Gastrocnemius medialis (tissue), 4 donors: ENCODE data around the gene MYO1B.

Experiments
- POLR2A ChIP-seq, 2 donors: fragments of 450-650 bp; IDR thresholded peaks; one replicate each; pipeline ENCODE4 v1.6.1; 2017; ENCODE audit warnings: antibody characterized with exemption in 2 of 2, mild to moderate bottlenecking in 2 of 2, moderate library complexity in 2 of 2
- TF ChIP-seq, protein P1 (sequence below), 5 experiments: fragments of 450-650 bp in 3 of 5; fragments of 200-600 bp in 2 of 5; sonication (generic) in 2 of 5; IDR thresholded peaks in 4 of 5; conservative IDR thresholded peaks in 1 of 5; 1 replicate in 4 of 5; 2 replicates in 1 of 5; pipeline ENCODE4 v1.5.1; 2016 to 2019; ENCODE audit warnings: antibody characterized with exemption in 5 of 5, mild to moderate bottlenecking in 3 of 5, moderate library complexity in 3 of 5

GRCh38 chr2:191295088-191295487 is 49.9 kb downstream of the MYO1B start:
- TF ChIP-seq, protein P1, sequence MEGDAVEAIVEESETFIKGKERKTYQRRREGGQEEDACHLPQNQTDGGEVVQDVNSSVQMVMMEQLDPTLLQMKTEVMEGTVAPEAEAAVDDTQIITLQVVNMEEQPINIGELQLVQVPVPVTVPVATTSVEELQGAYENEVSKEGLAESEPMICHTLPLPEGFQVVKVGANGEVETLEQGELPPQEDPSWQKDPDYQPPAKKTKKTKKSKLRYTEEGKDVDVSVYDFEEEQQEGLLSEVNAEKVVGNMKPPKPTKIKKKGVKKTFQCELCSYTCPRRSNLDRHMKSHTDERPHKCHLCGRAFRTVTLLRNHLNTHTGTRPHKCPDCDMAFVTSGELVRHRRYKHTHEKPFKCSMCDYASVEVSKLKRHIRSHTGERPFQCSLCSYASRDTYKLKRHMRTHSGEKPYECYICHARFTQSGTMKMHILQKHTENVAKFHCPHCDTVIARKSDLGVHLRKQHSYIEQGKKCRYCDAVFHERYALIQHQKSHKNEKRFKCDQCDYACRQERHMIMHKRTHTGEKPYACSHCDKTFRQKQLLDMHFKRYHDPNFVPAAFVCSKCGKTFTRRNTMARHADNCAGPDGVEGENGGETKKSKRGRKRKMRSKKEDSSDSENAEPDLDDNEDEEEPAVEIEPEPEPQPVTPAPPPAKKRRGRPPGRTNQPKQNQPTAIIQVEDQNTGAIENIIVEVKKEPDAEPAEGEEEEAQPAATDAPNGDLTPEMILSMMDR (IDR thresholded peaks at IDR 0.05 in 4 of 5, conservative IDR thresholded peaks at IDR 0.05 in 1 of 5) = no peak
- TF ChIP-seq POLR2A (IDR thresholded peaks at IDR 0.05) = no peak
